UCSD-AML1 (cell line): ENCODE data around the gene FCHSD2.
"Not testable (repeated sequence)": the region's sequence is repeated elsewhere in the genome, so short reads cannot be mapped to it uniquely, and the experiment has no call there.

Experiments
- DNase-seq: peaks from one replicate; lab custom pipeline; 2025; ENCODE audit not compliant: unreplicated experiment; lab: John Stamatoyannopoulos, UW

The FCHSD2 gene

DNA sequence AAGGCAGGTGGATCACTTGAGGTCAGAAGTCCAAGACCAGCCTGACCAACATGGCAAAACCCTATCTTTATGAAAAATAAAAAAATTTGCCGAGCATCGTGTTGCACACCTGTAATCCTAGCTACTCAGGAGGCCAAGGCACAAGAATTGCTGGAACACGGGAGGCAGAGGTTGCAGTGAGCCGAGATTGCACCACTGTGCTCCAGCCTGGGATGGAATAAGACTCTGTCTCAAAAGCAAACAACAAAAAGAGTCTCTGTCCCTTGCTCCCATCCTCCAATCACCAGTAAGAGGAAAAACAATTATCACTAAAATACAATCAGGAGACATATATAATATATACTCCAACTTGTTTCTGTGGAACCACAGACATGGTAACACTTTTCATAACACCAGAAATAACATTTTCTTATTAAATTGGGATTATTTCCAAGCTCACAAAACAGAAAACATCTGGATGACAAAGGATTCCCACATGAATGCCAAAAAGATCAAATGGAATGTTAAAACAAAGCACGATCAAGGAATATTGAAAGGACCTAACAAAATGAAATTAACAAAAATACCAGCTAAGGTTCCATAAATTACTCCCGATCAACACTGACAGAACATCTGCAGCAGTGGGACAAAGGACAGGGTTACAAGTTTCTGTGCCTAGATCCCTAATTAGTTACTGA is 15.2 kb downstream of the FCHSD2 start:
- no peak for DNase-seq

DNA sequence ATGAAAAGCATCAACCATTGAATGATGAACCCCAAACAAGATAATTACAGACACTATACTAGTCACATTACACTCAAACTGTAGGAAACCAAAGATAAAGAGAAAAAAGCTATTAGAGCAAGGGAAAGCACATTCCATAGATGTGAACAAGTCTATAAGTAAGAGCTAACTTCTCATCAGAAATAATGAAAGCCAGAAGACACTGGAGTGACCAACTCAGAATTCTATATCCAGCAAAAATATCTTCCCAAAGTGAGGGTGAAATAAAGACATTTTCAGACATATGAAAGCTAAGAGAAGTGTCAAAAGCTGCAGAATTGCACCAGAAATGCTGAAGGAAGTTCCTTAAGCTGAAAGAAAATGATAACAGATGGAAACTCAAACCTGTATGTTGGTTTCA is 17.3 kb downstream of the FCHSD2 start:
- no peak for DNase-seq

DNA sequence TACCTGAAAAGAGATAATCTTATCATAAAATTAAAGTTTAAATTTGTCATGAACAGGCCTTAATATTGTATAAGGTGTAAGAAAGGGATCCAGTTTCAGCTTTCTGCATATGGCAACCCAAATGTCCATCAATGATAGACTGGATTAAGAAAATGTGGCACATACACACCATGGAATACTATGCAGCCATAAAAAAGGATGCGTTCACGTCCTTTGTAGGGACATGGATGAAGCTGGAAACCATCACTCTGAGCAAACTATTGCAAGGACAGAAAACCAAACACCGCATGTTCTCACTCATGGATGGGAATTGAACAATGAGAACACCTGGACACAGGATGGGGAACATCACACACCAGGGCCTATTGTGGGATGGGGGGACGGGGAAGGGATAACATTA is 18.2 kb downstream of the FCHSD2 start:
- DNase-seq = not testable (repeated sequence)

DNA sequence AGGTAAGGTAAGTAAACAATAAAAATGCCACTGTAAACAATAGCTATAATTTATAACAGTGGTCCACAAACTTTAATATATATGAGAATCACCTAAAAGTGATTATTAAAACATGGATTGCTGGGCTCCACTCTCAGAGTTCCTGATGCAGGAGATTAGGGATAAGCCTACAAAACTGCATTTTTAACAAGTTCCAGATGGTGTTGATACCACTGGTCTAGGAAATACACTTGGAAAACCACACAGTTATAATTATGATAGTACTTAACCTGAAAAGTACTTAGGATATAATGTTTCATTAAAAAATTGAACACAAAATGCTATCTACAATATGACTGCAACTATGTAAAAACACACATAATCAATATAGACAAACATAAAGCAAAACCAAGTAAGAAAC is 20.4 kb downstream of the FCHSD2 start:
- no peak for DNase-seq

DNA sequence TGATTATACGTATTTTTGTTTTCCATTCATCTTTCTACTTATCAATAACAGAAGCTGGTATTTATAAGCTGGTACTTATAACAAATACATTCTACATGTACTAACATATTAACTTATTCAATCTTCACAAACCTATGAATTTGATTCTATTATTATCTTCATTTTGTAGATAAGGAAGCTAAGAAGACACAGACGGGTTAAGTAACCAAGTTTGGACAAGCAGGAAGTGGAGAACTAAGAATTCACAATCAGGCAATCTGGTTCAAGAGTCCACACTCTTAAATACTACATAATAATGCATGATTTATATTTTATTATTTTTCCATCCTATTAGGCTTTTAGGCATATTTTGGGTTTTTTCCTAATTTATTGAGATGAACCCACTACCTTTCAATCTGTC is 25.0 kb downstream of the FCHSD2 start:
- DNase-seq = no peak

DNA sequence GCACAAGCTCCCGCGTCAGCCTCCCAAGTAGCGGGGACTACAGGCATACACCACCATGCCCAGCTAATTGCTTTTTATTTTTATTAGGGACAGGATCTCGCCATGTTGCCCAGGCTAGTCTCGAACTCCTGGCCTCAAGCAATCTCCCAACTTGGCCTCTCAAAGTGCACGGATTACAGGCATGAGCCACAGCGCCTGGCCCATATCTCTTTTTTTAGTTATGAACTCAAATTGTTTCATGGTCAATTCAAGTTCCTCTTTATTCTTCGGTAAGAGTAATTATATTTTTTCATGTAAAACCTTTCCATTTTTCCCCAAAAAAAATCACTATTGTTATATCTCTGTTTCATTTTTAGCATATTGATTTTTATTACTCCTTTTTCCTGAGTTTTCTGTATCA is 25.5 kb downstream of the FCHSD2 start:
- DNase-seq = no peak

DNA sequence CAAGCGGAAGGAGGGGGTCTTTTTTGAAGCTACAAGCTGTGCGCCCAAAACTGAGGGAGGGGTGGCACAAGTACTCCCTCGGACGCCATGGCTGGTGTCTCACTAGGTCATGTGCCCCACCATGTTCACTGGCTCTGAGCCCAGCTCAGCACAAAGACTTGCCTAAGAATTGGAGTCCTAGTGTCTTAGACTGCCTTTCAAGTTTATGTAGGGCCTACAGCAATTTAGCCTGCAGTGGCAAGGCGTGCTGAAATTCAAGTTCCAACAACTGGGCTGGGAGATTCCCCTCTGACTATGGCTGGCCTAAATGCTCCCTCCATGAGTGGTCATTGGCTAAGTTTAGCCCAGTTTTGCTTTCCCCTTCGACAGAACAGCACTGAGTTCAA is 27.3 kb downstream of the FCHSD2 start:
- no peak for DNase-seq

DNA sequence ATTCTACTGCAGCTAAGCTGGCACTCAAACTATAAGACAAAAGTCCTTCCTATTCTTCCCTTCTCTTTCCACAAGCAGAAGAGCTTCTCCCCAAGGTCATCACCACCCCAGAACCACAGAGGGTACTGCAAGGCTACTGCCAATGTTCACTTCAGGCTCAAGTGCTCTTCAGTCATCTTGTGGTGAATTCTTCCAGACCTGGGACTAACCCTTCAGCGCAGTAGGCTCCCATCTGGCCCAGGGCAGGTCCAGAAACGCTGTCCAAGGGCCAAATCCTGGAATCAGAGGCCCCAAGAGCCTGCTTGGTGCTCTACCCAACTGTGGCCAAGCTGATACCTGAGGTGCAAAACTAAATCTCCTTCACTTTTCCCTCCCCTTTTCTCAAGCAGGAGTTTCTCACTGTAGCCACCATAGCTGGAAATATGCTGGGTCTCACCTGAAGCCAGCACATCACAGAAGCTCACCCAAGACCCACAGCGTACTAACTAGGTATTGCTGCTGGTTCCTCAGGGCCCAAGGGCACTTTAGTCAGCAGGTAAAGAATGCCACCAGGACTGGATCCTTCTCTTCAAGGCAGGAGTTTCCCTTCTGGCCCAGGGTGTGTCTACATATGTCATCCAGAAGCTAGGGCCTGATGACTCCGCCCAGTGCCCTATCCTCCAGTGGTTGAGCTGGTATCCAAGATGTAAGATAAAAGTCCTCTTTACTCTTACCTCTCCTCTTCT is 27.8 kb downstream of the FCHSD2 start:
- DNase-seq = no peak

DNA sequence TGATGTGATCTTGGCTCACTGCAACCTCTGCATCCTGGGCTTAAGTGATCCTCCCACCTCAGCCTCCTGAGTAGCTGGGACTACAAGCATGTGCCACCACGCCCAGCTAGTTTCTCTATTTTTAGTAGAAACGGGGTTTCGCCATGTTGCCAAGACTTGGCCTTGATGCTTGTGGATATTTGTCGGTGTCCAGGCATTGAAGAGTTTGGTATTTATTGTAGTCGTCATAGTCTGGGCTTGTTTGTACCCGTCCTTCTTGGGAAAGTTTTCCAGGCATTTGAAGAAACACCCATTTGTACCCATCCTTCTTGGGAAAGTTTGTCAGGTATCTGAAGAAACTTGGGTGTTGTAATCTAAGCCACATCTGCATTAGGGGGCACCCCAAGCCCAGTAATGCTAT is 28.7 kb downstream of the FCHSD2 start:
- no peak for DNase-seq

DNA sequence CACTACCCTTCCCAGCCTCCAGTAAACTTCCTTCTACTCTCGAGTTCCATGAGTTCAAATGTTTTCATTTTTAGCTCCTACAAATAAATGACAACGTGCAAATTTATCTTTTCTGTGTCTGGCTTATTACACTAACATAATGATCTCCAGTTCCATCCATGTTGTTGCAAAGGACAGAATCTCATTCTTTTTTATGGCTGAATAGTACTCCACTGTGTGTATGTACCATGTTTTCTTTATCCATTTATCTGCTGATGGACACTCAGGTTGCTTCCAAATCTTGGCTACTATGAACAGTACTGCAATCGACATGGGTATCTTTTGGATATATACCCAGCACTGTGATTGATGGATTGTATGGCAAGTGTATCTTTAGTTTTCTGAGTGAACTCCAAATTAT is 34.5 kb downstream of the FCHSD2 start:
- DNase-seq = no peak

DNA sequence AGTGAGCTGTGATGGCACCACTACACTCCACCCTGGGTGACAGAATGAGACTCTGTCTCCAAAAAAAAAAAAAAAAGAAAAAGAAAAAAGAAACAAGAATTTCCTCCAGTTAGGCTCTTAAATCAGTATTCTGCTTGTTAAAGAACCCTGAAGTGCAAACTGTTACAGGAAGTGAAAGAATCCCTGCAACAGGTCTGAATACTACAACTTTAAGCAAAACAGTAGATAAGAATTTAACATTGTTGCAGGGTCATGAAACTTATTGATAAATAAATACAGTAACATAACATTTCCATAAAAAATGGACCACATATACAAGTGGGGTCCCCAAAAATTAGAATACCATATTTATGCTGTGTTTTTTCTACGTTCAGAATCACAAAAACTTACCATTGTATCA is 35.8 kb downstream of the FCHSD2 start:
- no peak for DNase-seq

DNA sequence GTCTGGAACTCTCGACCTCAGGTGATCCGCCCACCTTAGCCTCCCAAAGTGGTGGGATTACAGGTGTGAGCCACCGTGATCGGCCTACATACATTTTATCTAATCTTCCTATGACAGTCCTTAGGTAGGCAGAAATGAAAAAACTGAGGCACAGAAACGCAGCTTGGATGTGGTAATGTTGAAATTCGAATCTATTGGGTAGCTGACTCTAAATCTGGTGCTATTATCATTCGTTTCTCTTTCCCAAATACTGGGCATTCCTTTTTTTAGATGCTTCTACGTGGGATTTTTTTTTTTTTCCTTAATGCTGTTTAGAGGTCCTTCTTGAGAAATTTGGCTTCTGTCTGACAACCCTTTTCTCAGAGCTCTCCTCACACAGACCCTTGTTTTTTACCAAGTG is 41.5 kb downstream of the FCHSD2 start:
- DNase-seq = no peak

DNA sequence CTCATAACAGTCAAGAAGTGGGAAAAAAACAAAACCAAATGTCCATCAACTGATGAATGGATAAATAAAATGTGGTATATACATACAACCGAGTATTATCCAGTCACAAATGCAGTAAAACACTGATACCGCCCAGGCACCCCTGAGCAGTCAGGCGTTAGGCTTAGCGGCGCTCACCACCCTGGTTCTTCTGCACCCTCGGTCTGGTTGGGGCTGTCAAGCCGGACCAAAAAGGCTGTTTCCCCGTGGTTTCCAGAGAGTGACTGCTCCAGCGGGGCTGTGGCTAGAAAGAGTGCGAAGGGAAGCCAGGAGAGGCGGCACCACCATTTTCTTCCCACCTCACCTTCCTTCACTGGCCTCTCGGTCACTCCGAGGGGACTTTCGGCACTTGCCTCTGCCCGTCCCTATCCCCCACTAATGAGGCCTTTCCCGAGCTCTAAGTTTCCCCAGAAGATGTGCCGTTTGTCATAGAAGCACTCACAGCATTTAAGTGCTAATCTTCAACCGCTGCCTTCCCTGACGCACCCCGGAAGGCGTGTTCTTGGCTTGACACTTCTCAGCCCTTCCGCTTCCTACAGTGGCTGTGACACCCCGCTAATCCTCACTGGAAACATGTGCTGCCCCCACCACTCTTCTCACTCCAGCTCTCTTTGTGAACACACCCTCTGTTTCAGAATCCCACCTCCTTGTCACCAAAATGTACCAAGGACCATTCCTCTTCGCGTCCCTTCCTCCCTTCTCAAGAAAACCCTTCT is 42.4 kb downstream of the FCHSD2 start:
- no peak for DNase-seq

DNA sequence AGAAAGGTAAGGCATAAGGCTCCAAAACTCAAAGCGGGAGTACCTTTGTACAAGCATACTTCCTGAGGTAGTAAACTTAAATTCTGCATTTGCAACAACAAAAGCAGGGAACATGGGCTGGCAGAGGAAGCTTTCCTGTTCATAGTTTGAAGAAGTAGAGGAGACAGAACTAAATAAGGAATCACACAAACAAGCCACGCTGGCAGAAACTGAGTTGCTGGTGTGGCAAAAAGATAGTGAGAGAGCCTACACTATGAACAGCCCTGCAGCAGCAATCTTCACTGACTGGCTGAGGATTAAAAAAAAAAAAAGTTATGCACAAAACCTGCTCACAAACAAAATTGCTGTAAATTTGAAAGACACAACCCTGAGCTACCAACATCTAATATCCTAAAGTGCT is 46.5 kb downstream of the FCHSD2 start:
- no peak for DNase-seq

DNA sequence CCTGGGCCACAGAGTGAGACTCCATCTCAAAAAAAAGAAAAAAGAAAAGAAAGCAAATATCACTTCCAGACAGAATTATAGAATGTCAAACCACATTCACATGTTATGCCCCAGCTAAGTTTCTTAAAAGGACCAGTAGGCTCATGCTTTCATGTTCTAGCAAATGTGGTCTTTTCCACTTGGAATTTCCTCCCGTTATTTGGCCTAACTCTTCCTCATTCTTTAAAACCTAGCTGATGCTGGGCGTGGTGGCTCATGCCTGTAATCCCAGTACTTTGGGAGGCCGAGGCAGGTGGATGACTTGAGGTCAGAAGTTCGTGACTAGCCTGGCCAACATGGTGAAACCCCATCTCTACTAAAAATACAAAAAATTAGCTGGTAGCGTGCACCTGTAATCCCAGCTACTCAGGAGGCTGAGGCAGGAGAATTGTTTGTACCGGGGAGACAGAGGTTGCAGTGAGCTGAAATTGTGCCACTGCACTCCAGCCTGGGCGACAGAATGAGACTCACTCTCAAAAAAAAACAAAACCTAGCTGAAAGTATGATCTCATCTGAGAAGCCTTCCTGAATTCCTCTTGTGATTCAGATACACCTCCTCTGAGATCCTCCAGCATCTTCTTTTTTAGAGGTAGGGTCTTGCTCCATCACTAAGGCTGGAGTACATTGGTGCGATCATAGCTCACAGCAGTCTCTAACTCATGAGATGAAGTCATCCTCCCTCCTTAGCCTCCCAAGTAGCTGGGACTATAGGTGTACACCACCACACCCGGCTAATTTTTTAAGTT is 50.4 kb downstream of the FCHSD2 start:
- DNase-seq = no peak

DNA sequence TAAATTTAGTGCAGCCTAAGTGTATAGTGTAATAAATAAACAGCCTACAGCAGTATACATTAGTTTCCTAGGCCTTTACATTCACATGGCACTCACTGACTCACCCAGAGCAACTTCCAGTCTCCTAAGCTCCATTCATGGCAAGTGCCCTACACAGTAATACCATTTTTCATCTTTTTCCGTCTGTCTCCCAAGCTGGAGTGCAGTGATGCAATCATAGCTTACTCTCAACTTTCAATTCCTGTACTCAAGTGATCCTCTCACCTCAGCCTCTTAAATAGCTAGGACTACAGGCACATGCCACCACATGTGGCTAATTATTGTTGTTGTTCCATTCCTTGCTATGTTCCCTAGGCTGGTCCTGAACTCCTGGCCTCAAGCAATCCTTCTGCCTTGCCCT is 54.4 kb downstream of the FCHSD2 start:
- no peak for DNase-seq

DNA sequence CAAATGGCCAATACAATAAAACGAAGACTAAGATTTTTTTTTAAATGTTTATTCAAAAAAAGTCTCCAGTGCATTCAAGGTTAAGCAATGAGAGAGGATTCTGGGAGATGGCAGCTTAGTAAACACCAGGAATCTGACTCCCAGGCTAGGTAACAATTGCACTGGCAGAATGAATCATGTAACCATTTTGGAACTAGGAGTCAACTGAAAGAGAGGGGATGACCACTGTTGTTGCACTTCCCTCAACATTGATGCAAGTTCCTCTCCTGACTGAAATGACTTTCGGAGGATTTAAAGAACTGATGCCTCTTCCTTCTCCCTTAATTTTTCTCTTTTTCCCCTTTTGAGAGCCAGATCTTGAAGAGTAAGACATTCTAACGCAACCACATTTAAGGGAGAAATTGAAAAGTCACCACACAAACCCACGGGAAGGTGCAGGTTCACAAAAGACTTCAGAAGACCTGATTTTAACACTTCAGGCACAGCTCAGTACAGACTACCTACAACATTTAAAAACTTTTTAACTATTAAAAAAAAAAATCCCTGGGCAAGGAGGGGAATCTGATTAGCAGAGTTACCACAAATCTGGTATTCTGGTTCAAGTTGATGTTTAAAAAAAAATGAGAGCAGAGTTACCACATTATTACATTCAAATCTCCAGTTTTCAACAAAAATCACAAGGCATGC is 56.8 kb downstream of the FCHSD2 start:
- no peak for DNase-seq

DNA sequence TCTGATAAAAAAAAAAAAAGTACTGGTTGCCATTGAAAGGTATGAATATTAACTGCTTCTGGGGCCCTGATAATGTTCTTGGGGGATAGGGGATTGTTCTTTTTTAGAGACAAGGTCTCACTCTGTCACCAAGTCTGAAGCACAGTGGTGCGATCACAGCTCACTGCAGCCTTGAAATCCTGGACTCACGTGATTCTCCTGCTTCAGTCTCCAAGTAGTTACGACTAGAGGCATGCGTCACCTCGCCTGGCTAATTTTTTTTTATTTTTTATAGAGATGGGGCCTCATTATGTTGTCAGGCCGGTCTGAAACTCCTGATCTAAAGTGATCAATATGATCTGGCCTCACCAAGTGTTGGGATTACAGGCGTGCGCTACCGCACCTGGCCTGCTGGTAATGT is 63.5 kb downstream of the FCHSD2 start:
- no peak for DNase-seq

DNA sequence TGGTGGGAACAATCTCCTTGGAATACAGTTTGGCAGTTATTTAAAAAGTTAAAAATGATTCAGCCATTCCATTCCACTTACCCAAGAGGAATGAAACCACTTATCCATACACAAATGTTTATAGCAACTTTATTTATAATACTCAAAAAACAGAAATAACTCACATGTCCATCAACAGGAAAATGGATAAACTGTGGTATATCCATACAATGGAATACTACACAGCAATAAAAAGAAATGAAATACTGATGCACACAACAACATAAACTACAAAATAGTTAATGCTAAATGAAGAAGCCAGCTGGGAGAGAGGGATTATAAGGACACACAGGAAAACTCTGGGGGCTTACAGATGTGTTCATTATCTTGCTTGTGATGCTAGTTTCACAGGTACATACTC is 64.7 kb downstream of the FCHSD2 start:
- DNase-seq = no peak

DNA sequence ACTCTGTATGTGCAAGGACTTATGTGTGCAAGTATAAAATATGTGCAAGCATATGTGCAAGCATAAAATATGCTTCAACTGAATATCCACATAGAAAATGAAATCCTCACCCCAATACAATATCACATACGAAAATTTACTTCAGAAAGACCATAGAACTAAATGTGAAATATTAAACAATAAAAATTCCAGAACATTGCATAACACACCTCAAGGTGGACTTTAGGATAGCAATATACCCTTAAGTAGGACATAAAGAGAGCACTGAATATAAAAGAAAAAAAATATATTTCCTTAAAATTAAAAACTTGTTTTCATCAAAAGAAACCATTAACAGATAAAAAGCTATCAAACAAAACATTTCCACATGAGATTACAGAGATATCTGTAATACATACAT is 67.8 kb downstream of the FCHSD2 start:
- DNase-seq = no peak

DNA sequence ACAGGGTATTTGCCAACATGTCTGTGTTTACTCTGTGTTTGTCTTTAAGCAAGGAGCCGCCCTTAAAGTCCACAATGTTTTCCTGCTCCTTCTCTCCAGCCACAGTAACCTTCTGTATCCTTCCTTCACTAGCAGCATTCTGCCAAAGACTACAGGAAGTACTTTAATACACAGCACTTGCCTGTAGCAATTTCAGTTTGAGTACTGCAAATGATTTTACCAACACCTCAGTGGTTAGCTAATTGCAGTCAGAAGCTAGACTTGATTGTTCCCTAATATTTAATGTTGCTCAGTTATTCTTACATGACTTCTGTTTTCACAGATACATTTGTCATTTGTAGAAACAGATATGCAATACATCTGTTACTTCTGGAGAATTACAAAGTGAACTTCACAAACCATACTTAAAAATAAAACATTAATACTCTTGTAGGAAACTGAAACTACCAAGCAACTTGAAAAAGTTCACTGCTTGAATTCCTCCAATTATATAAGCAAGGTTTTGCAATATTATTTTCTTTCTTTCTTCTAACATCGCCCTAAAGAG is 69.1 kb downstream of the FCHSD2 start:
- no peak for DNase-seq
